ENCODE data around the gene MAPK8IP1. TPM values are rescaled to one million over a fixed set of nuclear protein-coding genes. Genes with fewer than 3 reads are reported as not detected.

The MAPK8IP1 gene
- total and polyA plus RNA-seq, 2 donors, result 1.1 to 2.1 TPM

GRCh38 chr11:45885921-45886721 is 670 bp downstream of the MAPK8IP1 start:
- no peak for DNase-seq (ENCODE audit: low read depth in 6 of 9, low spot score in 9 of 9)
- Histone ChIP-seq H3K4me1 (ENCODE audit: control insufficient read depth in 2 of 2, insufficient read depth in 2 of 2, low read length in 2 of 2) (peaks cover 8 to 11% of the 10 kb centered on the region in 2 donors), H3K27me3 (ENCODE audit: control insufficient read depth in 2 of 2, insufficient read depth in 1 of 2, low read length in 1 of 2) (peaks cover 8 to 50% of the 10 kb centered on the region in 2 donors), H3K36me3 (ENCODE audit: control insufficient read depth in 2 of 2, insufficient read depth in 2 of 2, low read length in 1 of 2) (peaks cover 8% of the 10 kb centered on the region in 2 donors), H3K9me3 (ENCODE audit: control insufficient read depth in 2 of 2, insufficient read depth in 1 of 2, low read length in 1 of 2) (peaks cover 0 to 3% of the 10 kb centered on the region in 2 donors), H3K4me3 (ENCODE audit: low read length in 2 of 2) (peak overlapping the region; percentile 20 to 53), H3K27ac (ENCODE audit: low read depth in 1 of 2, low read length in 1 of 2) (no peak overlapping the region)
- 18% methylated on average over 43 of the region's 43 CpGs for WGBS

DNA sequence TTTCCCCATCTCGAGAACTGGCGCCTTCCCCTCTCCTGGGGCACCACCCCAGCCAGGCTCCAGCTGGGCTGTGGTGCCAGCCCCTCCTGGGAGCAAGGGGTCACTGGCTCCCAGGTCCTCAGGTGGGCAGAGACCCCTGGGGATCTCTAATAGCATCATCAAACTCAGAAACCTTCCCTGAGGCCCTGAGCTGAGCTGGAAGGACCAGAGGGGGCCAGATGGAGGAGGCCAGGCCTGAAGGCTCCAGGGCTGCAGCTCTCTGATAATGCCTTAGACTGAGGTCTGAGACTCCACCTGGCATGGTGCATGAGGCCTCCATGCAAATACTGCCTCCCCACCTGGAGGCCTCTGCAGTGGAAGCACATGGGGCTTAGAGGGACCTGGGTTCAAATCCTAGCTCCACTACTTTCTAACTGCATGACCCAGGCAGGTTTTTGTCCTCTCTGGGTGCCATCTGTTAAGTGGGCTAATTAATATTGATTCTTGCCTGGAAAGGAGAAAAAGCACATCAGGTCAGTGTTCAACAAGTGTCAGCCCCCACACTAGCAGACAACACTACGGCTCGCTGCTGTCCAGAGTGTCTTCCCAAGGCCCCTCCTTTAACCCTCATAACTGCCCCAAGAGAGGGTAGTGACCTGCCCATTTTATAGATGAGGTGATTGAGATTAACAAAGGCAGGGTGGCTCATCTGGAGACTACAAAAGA is 1.5 kb downstream of the MAPK8IP1 start:
- peaks cover 8 to 53% of the 10 kb centered on the region in 2 donors for H3K27me3 ChIP-seq (ENCODE audit: control insufficient read depth in 2 of 2, insufficient read depth in 1 of 2, low read length in 1 of 2)
- H3K4me3 ChIP-seq (ENCODE audit: low read length in 2 of 2), result no peak overlapping the region
- peaks cover 0 to 3% of the 10 kb centered on the region in 2 donors for H3K9me3 ChIP-seq (ENCODE audit: control insufficient read depth in 2 of 2, insufficient read depth in 1 of 2, low read length in 1 of 2)
- H3K4me1 ChIP-seq (ENCODE audit: control insufficient read depth in 2 of 2, insufficient read depth in 2 of 2, low read length in 2 of 2), result peaks cover 8 to 11% of the 10 kb centered on the region in 2 donors
- peaks cover under 1 to 3% of the 10 kb centered on the region in 2 donors for H3K36me3 ChIP-seq (ENCODE audit: control insufficient read depth in 2 of 2, insufficient read depth in 2 of 2, low read length in 1 of 2)
- WGBS, result 91% methylated on average over 4 of the region's 4 CpGs
- no peak for DNase-seq (ENCODE audit: low read depth in 6 of 9, low spot score in 9 of 9)
- no peak overlapping the region for H3K27ac ChIP-seq (ENCODE audit: low read depth in 1 of 2, low read length in 1 of 2)

GRCh38 chr11:45887587-45887986 is 2.1 kb downstream of the MAPK8IP1 start:
- H3K27ac ChIP-seq (ENCODE audit: low read depth in 1 of 2, low read length in 1 of 2), result no peak overlapping the region
- no peak overlapping the region for H3K4me3 ChIP-seq (ENCODE audit: low read length in 2 of 2)
- H3K4me1 ChIP-seq (ENCODE audit: control insufficient read depth in 2 of 2, insufficient read depth in 2 of 2, low read length in 2 of 2), result peaks cover 8 to 11% of the 10 kb centered on the region in 2 donors
- peaks cover 0 to 3% of the 10 kb centered on the region in 2 donors for H3K9me3 ChIP-seq (ENCODE audit: control insufficient read depth in 2 of 2, insufficient read depth in 1 of 2, low read length in 1 of 2)
- 96% methylated on average over 10 of the region's 10 CpGs for WGBS
- H3K27me3 ChIP-seq (ENCODE audit: control insufficient read depth in 2 of 2, insufficient read depth in 1 of 2, low read length in 1 of 2), result peaks cover 8 to 53% of the 10 kb centered on the region in 2 donors
- no peaks in the 10 kb centered on the region for H3K36me3 ChIP-seq (ENCODE audit: control insufficient read depth in 2 of 2, insufficient read depth in 2 of 2, low read length in 1 of 2)
- DNase-seq (ENCODE audit: low read depth in 6 of 9, low spot score in 9 of 9), result no peak

GRCh38 chr11:45889555-45889954 is 4.1 kb downstream of the MAPK8IP1 start:
- WGBS, result 93% methylated on average over 8 of the region's 8 CpGs
- Histone ChIP-seq H3K27me3 (ENCODE audit: control insufficient read depth in 2 of 2, insufficient read depth in 1 of 2, low read length in 1 of 2) (peaks cover 8 to 60% of the 10 kb centered on the region in 2 donors), H3K4me3 (ENCODE audit: low read length in 2 of 2) (no peak overlapping the region)

GRCh38 chr11:45889966-45890365 is 4.5 kb downstream of the MAPK8IP1 start:
- Histone ChIP-seq H3K36me3 (ENCODE audit: control insufficient read depth in 2 of 2, insufficient read depth in 2 of 2, low read length in 1 of 2) (no peaks in the 10 kb centered on the region), H3K4me1 (ENCODE audit: control insufficient read depth in 2 of 2, insufficient read depth in 2 of 2, low read length in 2 of 2) (peaks cover 8 to 10% of the 10 kb centered on the region in 2 donors), H3K9me3 (ENCODE audit: control insufficient read depth in 2 of 2, insufficient read depth in 1 of 2, low read length in 1 of 2) (peaks cover 0 to 3% of the 10 kb centered on the region in 2 donors), H3K4me3 (ENCODE audit: low read length in 2 of 2) (no peak overlapping the region), H3K27ac (ENCODE audit: low read depth in 1 of 2, low read length in 1 of 2) (no peak overlapping the region), H3K27me3 (ENCODE audit: control insufficient read depth in 2 of 2, insufficient read depth in 1 of 2, low read length in 1 of 2) (peaks cover 8 to 60% of the 10 kb centered on the region in 2 donors)
- no peak for DNase-seq (ENCODE audit: low read depth in 6 of 9, low spot score in 9 of 9)
- 93% methylated on average over 9 of the region's 9 CpGs for WGBS

More at GRCh38 chr11:45889555-45889954, 4.1 kb downstream of the MAPK8IP1 start:
- no peak overlapping the region for H3K27ac ChIP-seq (ENCODE audit: low read depth in 1 of 2, low read length in 1 of 2)
- H3K36me3 ChIP-seq (ENCODE audit: control insufficient read depth in 2 of 2, insufficient read depth in 2 of 2, low read length in 1 of 2), result no peaks in the 10 kb centered on the region
- DNase-seq (ENCODE audit: low read depth in 6 of 9, low spot score in 9 of 9), result no peak
- H3K9me3 ChIP-seq (ENCODE audit: control insufficient read depth in 2 of 2, insufficient read depth in 1 of 2, low read length in 1 of 2), result peaks cover 0 to 3% of the 10 kb centered on the region in 2 donors
- peaks cover 8 to 11% of the 10 kb centered on the region in 2 donors for H3K4me1 ChIP-seq (ENCODE audit: control insufficient read depth in 2 of 2, insufficient read depth in 2 of 2, low read length in 2 of 2)

DNA sequence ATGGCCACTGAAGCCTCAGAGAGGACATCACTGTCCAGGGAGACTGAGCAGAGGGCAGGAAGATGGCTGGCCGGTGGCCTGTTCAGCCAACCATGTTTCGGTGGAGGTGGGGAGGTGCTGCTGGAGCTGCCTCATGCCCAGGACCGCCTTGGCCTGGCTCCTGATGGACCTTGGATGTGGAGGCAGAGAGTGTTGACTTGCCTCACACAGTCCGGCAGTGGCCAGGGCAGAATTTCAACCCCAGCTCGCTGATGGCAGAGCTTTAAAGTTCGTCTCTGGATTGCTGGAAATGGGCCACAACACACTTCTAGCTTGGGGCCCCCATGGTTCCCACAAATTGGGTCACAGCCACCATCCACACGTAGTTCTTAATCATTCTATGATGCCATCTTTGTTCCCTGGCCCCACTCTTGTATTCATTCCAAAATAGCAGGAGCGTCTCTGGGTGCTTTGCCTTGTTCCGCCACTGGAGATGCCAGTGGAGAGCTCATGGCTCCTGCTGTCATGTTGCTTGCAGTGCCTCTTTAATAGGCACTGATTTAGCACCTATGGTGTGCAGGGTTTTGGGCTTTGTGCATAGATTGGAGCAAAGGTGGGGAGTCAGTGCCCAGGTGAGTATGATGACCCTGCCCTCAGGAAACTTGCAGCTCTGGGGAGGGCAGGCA is 5.6 kb downstream of the MAPK8IP1 start:
- DNase-seq (ENCODE audit: low read depth in 6 of 9, low spot score in 9 of 9), result no peak
- Histone ChIP-seq H3K27me3 (ENCODE audit: control insufficient read depth in 2 of 2, insufficient read depth in 1 of 2, low read length in 1 of 2) (peaks cover 5 to 59% of the 10 kb centered on the region in 2 donors), H3K9me3 (ENCODE audit: control insufficient read depth in 2 of 2, insufficient read depth in 1 of 2, low read length in 1 of 2) (no peaks in the 10 kb centered on the region), H3K27ac (ENCODE audit: low read depth in 1 of 2, low read length in 1 of 2) (no peak overlapping the region), H3K36me3 (ENCODE audit: control insufficient read depth in 2 of 2, insufficient read depth in 2 of 2, low read length in 1 of 2) (no peaks in the 10 kb centered on the region), H3K4me3 (ENCODE audit: low read length in 2 of 2) (no peak overlapping the region), H3K4me1 (ENCODE audit: control insufficient read depth in 2 of 2, insufficient read depth in 2 of 2, low read length in 2 of 2) (peaks cover 2% of the 10 kb centered on the region in 2 donors)
- 91% methylated on average over 9 of the region's 9 CpGs for WGBS

DNA sequence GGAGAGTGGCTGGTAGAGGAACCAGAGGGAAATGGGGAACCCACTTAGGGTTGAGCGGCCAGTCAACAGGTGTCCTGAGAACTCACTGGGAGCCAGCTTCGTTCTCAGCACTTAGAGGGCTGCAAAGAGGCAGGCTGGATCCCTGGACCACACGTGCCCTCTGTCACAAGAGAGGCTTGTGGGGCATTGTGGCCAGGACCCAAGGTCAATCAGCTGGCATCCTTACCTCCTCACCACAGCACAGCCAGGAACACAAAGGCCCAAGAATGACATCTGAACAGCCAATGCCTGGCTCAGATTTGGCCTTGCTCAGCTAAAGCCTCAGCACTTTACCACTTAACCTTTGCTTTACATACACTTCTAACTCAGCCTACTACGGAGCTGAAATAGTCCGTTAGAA is 7.4 kb downstream of the MAPK8IP1 start:
- Histone ChIP-seq H3K9me3 (ENCODE audit: control insufficient read depth in 2 of 2, insufficient read depth in 1 of 2, low read length in 1 of 2) (no peaks in the 10 kb centered on the region), H3K36me3 (ENCODE audit: control insufficient read depth in 2 of 2, insufficient read depth in 2 of 2, low read length in 1 of 2) (no peaks in the 10 kb centered on the region), H3K27ac (ENCODE audit: low read depth in 1 of 2, low read length in 1 of 2) (no peak overlapping the region), H3K27me3 (ENCODE audit: control insufficient read depth in 2 of 2, insufficient read depth in 1 of 2, low read length in 1 of 2) (peaks cover 7 to 59% of the 10 kb centered on the region in 2 donors), H3K4me3 (ENCODE audit: low read length in 2 of 2) (no peak overlapping the region), H3K4me1 (ENCODE audit: control insufficient read depth in 2 of 2, insufficient read depth in 2 of 2, low read length in 2 of 2) (no peaks in the 10 kb centered on the region)
- WGBS, result 89% methylated on average over 5 of the region's 5 CpGs
- DNase-seq (ENCODE audit: low read depth in 6 of 9, low spot score in 9 of 9), result no peak

GRCh38 chr11:45894555-45895247 is 9.2 kb downstream of the MAPK8IP1 start:
- peaks cover 8 to 11% of the 10 kb centered on the region in 2 donors for H3K4me1 ChIP-seq (ENCODE audit: control insufficient read depth in 2 of 2, insufficient read depth in 2 of 2, low read length in 2 of 2)
- H3K4me3 ChIP-seq (ENCODE audit: low read length in 2 of 2), result no peak overlapping the region
- 89% methylated on average over 6 of the region's 6 CpGs for WGBS
- no peak for DNase-seq (ENCODE audit: low read depth in 6 of 9, low spot score in 9 of 9)
- peaks cover 21 to 67% of the 10 kb centered on the region in 2 donors for H3K27me3 ChIP-seq (ENCODE audit: control insufficient read depth in 2 of 2, insufficient read depth in 1 of 2, low read length in 1 of 2)
- H3K27ac ChIP-seq (ENCODE audit: low read depth in 1 of 2, low read length in 1 of 2), result no peak overlapping the region
- H3K9me3 ChIP-seq (ENCODE audit: control insufficient read depth in 2 of 2, insufficient read depth in 1 of 2, low read length in 1 of 2), result no peaks in the 10 kb centered on the region
- H3K36me3 ChIP-seq (ENCODE audit: control insufficient read depth in 2 of 2, insufficient read depth in 2 of 2, low read length in 1 of 2), result no peaks in the 10 kb centered on the region

Data from thymus (tissue), 11 donors.